Measurements from ENCODE around the gene GPR4.

DNA sequence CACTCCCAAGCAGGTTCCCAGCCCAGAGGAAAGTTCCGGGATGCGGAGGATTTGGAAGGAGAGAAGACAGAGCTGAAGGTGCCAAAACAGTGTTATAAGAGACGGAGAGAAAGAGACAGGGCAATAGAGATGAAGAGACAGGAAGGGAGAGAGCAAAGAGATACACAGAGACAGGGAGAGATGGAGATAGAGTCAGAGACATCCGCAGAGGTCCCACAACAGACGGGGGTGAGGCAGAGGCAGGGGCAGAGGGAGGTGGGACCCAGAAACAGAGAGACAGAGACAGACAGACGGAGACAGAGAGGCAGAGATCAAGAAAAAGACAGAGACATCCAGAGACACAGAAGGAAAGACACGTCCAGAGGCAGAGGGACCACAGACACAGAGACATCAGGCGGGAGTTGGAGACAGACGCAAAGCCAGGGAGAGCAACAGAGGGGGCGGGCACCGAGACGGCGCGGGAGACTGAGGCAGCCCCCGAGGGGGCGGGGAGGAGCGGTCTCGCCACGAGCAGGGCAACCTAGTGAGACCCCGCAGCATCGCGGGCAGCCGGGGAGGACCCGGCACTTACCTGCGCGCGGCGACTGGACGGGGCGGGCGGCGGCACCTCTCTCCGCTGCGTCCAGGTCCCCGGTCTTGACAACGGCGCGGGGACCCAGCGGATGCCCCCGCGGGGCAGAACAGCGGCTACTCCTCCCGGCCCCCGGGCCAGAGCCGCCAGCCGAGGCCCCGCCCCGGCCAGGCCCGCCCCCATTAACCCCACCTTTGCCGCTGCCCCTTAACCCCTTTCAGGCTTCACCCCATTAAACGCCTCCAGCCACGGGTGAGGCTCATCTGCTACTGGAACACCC lies at the start of gene GPR4:
- TF ChIP-seq, protein P1, sequence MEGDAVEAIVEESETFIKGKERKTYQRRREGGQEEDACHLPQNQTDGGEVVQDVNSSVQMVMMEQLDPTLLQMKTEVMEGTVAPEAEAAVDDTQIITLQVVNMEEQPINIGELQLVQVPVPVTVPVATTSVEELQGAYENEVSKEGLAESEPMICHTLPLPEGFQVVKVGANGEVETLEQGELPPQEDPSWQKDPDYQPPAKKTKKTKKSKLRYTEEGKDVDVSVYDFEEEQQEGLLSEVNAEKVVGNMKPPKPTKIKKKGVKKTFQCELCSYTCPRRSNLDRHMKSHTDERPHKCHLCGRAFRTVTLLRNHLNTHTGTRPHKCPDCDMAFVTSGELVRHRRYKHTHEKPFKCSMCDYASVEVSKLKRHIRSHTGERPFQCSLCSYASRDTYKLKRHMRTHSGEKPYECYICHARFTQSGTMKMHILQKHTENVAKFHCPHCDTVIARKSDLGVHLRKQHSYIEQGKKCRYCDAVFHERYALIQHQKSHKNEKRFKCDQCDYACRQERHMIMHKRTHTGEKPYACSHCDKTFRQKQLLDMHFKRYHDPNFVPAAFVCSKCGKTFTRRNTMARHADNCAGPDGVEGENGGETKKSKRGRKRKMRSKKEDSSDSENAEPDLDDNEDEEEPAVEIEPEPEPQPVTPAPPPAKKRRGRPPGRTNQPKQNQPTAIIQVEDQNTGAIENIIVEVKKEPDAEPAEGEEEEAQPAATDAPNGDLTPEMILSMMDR (IDR thresholded peaks at IDR 0.05; ENCODE audit: control extremely low read depth in 1 of 3, insufficient read depth in 1 of 3, low read depth in 1 of 3, low read length in 3 of 3) = no peak
- TF ChIP-seq, protein P2, sequence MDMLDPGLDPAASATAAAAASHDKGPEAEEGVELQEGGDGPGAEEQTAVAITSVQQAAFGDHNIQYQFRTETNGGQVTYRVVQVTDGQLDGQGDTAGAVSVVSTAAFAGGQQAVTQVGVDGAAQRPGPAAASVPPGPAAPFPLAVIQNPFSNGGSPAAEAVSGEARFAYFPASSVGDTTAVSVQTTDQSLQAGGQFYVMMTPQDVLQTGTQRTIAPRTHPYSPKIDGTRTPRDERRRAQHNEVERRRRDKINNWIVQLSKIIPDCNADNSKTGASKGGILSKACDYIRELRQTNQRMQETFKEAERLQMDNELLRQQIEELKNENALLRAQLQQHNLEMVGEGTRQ (IDR thresholded peaks at IDR 0.05; ENCODE audit: low read length) = no peak
- TF ChIP-seq JUND (IDR thresholded peaks at IDR 0.05; ENCODE audit: low read length) (no peak), BRCA1 (IDR thresholded peaks at IDR 0.05; ENCODE audit: low read depth, low read length) (no peak), POLR2A (IDR thresholded peaks at IDR 0.05; ENCODE audit: control extremely low read depth in 1 of 2, low read depth in 2 of 2, low read length in 2 of 2) (no peak), POLR2AphosphoS5 (IDR thresholded peaks at IDR 0.05; ENCODE audit: low read depth, low read length) (no peak)
